BE2C (cell line): Measurements from ENCODE around the gene TMCC1.

ENCODE experiments used
- DNase-seq: peaks from one replicate; pipeline ENCODE4 v3.0.0-alpha.2; 2020
- H3K27me3 ChIP-seq: fragments of 250-450 bp; sonication (Bioruptor Pico); 2 replicates; pipeline ENCODE4 v1.5.1; 2020; ENCODE audit warnings: mild to moderate bottlenecking
- H3K36me3 ChIP-seq: fragments of 250-450 bp; sonication (Bioruptor Pico); 2 replicates; pipeline ENCODE4 v1.5.1; 2020; ENCODE audit warnings: mild to moderate bottlenecking
- H3K4me1 ChIP-seq: fragments of 250-450 bp; sonication (Bioruptor Pico); 2 replicates; pipeline ENCODE4 v1.5.1; 2020
- H3K4me3 ChIP-seq: 2 replicates; pipeline ENCODE4 v1.5.1; 2011; ENCODE audit warnings: low read depth, low read length
- H3K9me3 ChIP-seq: fragments of 250-450 bp; sonication (Bioruptor Pico); 2 replicates; pipeline ENCODE4 v1.5.1; 2020
- CTCF ChIP-seq: IDR thresholded peaks from 2 replicates; pipeline ENCODE4 v1.5.1; 2012; ENCODE audit warnings: mild to moderate bottlenecking, low read depth, low read length

The TMCC1 gene

GRCh38 chr3:129694228-129694627 is 199.3 kb downstream of the TMCC1 start:
- TF ChIP-seq CTCF: no peak
- peaks cover 14% of the 10 kb centered on the region for H3K4me1 ChIP-seq
- H3K36me3 ChIP-seq: no peaks in the 10 kb centered on the region
- no peak for DNase-seq
- no peaks in the 10 kb centered on the region for H3K27me3 ChIP-seq
- H3K9me3 ChIP-seq: no peaks in the 10 kb centered on the region
- no peak overlapping the region for H3K4me3 ChIP-seq

- no peak for DNase-seq
Measured at GRCh38 chr3:129692743-129693142, 200.8 kb downstream of the TMCC1 start.

GRCh38 chr3:129690963-129691362 is 202.5 kb downstream of the TMCC1 start:
- no peaks in the 10 kb centered on the region for H3K9me3 ChIP-seq
- no peaks in the 10 kb centered on the region for H3K36me3 ChIP-seq
- no peaks in the 10 kb centered on the region for H3K27me3 ChIP-seq
- peak; percentile 66 for DNase-seq
- H3K4me3 ChIP-seq: peak overlapping the region; percentile 34
- TF ChIP-seq CTCF: no peak
- peaks cover 16% of the 10 kb centered on the region for H3K4me1 ChIP-seq

More at GRCh38 chr3:129692743-129693142, 200.8 kb downstream of the TMCC1 start:
- no peak for TF ChIP-seq CTCF
- Histone ChIP-seq H3K4me1 (peaks cover 13% of the 10 kb centered on the region), H3K9me3 (no peaks in the 10 kb centered on the region), H3K36me3 (no peaks in the 10 kb centered on the region), H3K4me3 (no peak overlapping the region), H3K27me3 (no peaks in the 10 kb centered on the region)

- DNase-seq: peak; percentile 58
- Histone ChIP-seq H3K9me3 (no peaks in the 10 kb centered on the region), H3K36me3 (no peaks in the 10 kb centered on the region), H3K4me1 (peaks cover 16% of the 10 kb centered on the region), H3K27me3 (no peaks in the 10 kb centered on the region), H3K4me3 (peak overlapping the region; percentile 34)
- no peak for TF ChIP-seq CTCF
Measured at GRCh38 chr3:129690406-129690805, 203.1 kb downstream of the TMCC1 start.

- no peak for DNase-seq
- H3K36me3 ChIP-seq: no peaks in the 10 kb centered on the region
- H3K4me1 ChIP-seq: peaks cover 16% of the 10 kb centered on the region
- H3K9me3 ChIP-seq: no peaks in the 10 kb centered on the region
- peak overlapping the region; percentile 76 for H3K4me3 ChIP-seq
- H3K27me3 ChIP-seq: no peaks in the 10 kb centered on the region
- no peak for TF ChIP-seq CTCF
Measured at GRCh38 chr3:129689036-129689435, 204.5 kb downstream of the TMCC1 start.

- peaks cover 16% of the 10 kb centered on the region for H3K4me1 ChIP-seq
- peak; percentile 14; the same call in 1 of the 2 replicates for TF ChIP-seq CTCF
- peak; percentile 90 for DNase-seq
Measured at GRCh38 chr3:129688271-129688895, 205.1 kb downstream of the TMCC1 start.

More at GRCh38 chr3:129688271-129688895, 205.1 kb downstream of the TMCC1 start:
- Histone ChIP-seq H3K36me3 (no peaks in the 10 kb centered on the region), H3K27me3 (no peaks in the 10 kb centered on the region), H3K9me3 (no peaks in the 10 kb centered on the region), H3K4me3 (peak overlapping the region; percentile 76)
